HG03575 (cell line): ENCODE data around the gene HERC3.

Experiments
- ATAC-seq: cut with Tn5 transposase; IDR thresholded peaks from one replicate; pipeline ENCODE4 v1.9.1; 2021; ENCODE audit not compliant: unreplicated experiment, insufficient number of reproducible peaks, low FRiP score; ENCODE audit errors: extremely low read depth

HERC3 gene

DNA sequence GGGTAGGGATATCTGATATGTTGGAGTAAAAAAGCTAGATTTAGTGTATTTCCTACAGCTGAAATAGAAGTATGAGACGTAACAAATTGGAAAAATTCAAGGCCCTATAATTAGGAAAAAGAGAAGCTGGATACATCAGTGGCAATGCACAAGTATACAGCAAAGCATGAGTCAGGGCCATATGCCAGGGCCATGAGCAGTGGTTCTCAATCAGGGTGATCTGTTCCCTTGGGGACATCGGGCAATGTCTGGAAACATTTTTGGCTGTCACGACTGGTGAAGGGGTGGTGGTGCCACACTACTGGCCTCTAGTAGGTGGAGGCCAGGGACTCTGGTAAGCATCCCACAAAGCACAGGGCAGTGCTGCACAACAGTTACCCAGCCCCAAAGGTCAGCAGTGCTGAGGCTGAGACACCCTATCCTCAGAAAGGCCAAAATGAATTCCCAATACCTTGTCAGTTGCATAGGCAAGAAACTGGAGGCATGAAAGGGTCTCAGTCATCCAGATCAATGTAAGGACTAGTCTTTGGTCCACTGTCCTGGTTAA is 142.2 kb downstream of the HERC3 start:
- no peak for ATAC-seq

DNA sequence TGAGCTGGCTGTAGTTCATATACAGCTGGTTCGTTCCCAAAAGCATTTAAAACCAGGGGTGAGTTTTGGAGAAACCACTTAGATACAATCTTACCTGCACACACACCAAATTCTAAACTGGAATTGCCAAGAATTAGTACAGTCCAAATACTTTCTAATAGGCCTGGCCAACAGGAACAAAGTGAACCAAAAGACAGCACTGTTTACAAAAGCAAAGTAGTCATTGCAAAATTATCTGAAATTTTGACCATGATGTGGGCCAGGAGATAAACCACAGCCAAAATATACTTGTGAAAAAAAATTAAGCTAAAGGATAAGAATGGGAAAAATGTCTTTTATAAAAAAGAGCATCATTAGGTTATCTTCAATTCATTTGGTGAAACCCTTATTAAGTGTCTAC is 143.3 kb downstream of the HERC3 start:
- ATAC-seq = no peak

GRCh38 chr4:88736264-88736663 is 144.0 kb downstream of the HERC3 start:
- ATAC-seq = no peak

GRCh38 chr4:88737307-88737941 is 145.1 kb downstream of the HERC3 start:
- ATAC-seq = peak; percentile 90

DNA sequence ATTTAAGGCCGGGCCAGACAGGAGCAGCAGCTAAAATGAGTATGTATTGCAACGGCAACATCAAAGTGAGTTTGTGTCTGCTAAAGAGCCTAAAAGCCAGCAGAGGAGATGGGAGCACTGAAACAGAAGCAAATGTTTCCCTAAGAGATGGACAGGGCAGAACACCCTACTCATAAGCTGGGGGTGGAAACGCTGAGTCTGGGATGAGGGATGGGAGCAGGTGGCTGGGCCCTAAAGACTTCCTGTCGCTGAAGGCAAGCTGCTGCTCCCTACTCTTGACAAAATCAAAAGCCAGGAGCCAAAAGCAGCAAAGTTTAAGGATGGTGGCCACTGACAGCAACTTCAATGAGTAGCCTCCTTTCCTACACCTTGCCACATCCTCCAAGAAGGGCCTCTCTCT is 145.9 kb downstream of the HERC3 start:
- ATAC-seq = no peak

GRCh38 chr4:88742561-88742960 is 150.3 kb downstream of the HERC3 start:
- no peak for ATAC-seq

- no peak for ATAC-seq
Measured at GRCh38 chr4:88743696-88744095, 151.4 kb downstream of the HERC3 start.

GRCh38 chr4:88744609-88745008 is 152.3 kb downstream of the HERC3 start:
- no peak for ATAC-seq

DNA sequence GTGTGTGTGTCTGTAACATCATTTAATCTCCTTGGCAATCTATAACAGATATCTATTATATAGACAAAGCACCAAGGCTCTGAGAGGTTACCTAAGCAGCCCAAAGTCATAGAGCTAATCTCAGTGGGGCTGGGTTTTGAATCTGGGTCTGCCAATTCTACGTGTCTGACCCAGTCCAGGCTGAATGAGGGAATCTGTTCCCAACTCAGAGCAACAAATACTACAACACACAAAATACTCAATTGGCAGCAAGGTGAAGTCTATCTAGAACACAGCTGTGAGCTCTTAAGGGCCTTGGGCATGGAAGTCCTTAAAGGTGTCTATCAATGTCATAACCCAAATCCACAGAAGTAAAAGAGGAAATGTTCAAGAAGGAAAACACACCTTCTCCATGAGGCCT is 152.9 kb downstream of the HERC3 start:
- no peak for ATAC-seq

DNA sequence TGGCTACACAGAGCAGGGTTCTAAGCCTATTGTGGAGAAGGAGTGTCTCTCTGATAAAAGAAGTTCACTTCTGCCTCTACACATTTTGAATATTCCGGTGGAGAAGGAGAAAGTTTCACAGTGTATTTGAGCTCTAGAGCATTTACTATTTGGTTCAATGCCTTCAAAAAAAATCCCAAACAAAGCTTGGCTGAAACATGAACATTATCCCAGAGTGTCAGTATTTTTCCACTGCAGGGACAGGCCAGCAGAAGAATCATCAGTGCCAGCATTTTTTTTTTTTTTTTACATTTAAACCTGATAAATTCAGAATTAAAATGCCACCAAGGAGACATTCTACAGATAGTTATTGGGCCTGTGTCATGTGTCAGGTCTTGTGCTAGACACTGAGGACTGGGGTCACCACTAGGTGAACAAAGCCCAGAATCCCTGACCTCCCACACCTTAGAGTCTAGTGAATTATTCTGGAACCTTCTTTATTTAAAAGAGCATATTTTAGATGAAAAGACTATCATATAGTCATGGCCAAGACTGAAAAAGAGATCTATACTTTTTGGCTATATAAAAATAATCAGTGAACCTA is 153.4 kb downstream of the HERC3 start:
- ATAC-seq = no peak

GRCh38 chr4:88746206-88746605 is 153.9 kb downstream of the HERC3 start:
- ATAC-seq = no peak

- no peak for ATAC-seq
Measured at GRCh38 chr4:88747351-88747750, 155.1 kb downstream of the HERC3 start.

GRCh38 chr4:88750369-88750768 is 158.1 kb downstream of the HERC3 start:
- no peak for ATAC-seq

- ATAC-seq = no peak
Measured at GRCh38 chr4:88751258-88752075, 159.2 kb downstream of the HERC3 start.

GRCh38 chr4:88752076-88752463 is 159.8 kb downstream of the HERC3 start:
- no peak for ATAC-seq

DNA sequence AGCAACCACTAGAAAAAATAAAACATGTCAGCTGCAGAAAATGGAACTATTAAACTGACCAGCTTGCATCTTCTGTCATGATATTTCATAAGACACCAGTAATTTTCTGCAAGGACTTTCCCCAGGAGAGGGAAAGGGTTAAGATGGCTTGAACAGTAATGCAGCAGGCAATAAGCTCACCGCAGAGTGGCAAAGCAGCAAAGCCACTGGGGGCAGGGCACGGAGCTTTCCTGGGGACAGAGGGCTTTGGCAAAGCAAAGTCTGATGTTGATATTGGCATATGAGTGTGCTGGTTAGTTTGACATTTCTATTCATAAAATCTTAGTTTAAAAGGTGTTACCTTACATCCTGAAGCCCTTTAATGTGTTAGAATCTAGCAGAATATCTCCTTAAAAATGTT is 160.5 kb downstream of the HERC3 start:
- ATAC-seq = no peak

DNA sequence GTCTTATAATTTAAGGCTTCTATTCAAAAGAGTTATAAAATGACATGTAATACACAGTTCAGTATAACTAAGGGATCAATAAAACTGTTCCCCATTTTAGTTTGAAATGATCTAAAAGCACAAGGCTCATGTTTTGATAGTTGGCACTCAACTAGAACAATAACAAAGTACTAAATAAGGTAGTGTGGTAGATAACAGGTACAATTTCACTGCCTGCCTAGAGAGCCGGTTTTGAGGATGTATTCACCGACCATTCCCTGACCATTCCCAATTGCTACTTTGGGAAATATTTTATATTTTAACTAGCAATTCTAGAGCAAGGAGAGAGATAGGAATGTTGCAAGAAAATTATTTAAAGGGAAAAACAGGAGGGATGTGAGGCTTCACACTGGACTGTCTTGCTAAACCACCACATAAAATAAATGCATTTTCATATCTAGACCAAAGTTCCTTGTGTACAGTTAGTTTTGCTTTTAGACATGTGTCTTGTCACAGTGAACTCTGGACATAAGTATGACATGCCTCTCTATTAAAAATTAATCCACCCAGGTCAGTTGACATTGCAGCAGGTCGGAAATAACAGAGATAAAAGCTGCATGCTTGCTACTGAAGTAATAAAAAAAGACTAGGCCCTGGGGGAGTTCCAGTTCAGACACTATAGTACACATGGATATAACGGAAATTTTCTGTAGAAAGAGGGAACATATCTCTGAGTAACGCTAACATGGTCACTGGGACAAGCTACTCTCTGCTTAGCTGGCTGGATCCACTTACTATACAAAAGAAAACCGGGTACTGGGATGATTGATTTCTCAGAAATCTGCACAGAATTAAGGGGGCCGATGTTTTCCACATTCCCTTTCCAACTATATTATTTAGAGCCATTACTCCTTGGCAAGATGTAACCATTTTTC is 161.6 kb downstream of the HERC3 start:
- ATAC-seq = no peak

DNA sequence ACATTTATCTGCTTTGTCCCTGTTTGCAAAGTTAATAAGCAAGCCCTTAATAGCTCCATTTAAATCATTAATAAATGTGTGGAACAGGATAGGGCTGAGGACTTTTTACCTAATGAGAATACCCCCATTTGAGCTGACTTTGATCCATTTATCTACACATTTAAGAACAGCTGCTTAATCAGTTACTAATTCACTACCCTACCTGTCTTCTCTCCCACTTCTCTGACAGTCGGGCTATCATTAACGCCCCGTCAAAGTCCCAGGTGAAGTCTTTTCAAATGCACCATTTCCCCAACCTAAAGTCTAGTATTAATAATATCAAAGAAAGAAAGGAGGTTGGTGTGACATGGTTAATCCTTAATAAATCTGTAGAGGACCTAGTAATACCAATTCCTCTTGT is 162.5 kb downstream of the HERC3 start:
- no peak for ATAC-seq

- no peak for ATAC-seq
Measured at GRCh38 chr4:88755454-88755853, 163.2 kb downstream of the HERC3 start.
